Stimulated activated CD4-positive, alpha-beta T cell treated with anti-CD3 and anti-CD28 coated beads, Interleukin-4, amount 100 ng/mL, for 48 hours (primary cell): ENCODE data around the gene GDF9.
"Not testable (repeated sequence)": the region's sequence is repeated elsewhere in the genome, so short reads cannot be mapped to it uniquely, and the experiment has no call there.

Experiments
- DNase-seq, 2 donors: peaks; one replicate each; pipeline ENCODE4 v3.0.0-alpha.2; 2020; ENCODE audit warnings: low read depth in 2 of 2

The GDF9 gene

DNA sequence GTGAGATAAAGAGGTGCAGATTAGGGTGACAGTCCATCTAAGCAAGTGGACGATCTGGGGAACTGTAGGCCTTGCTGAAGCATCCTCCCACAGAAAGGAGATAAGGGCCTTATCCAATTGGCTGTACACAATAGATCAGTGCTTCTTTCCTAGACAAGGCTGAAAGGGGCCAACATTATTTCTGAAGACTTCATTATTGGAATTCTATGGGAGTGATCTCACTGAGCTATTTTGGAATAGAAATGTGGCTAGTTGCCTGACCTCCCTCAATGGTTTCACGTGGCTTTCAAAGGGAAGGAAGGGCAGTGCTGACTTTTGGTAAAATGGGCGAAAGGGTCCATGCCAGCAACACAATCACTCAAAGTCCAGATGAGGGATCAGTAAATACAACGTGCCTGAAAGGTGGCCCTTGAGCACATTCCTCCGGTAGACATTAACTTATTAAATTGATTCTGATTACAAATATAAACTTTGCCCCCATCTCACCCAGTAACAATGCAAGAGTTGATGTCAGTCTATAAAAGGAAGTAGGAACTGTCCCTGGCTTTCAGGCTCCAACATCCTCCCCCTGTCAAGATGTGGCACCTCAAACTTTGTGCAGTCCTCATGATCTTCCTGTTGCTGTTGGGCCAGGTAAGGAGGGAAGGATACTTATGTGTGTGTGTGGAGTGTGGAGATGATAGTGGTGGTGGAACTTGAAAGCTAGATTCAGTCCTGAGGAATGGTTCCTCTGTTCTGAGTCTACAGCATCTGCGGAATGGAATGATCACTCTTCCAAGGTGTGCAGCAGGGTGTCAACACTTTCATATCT, 7.1 kb upstream of the GDF9 start, which contains the start of gene LEAP2:
Gene LEAP2, plus strand, starts transcription at position 550 of the 811 bp plus-strand sequence. Its CDS starts 27 bp downstream, at position 577.
- no peak for DNase-seq

- no peak for DNase-seq
These were observed 6.5 kb upstream of the GDF9 start for GRCh38 chr5:132872788-132873118.

DNA sequence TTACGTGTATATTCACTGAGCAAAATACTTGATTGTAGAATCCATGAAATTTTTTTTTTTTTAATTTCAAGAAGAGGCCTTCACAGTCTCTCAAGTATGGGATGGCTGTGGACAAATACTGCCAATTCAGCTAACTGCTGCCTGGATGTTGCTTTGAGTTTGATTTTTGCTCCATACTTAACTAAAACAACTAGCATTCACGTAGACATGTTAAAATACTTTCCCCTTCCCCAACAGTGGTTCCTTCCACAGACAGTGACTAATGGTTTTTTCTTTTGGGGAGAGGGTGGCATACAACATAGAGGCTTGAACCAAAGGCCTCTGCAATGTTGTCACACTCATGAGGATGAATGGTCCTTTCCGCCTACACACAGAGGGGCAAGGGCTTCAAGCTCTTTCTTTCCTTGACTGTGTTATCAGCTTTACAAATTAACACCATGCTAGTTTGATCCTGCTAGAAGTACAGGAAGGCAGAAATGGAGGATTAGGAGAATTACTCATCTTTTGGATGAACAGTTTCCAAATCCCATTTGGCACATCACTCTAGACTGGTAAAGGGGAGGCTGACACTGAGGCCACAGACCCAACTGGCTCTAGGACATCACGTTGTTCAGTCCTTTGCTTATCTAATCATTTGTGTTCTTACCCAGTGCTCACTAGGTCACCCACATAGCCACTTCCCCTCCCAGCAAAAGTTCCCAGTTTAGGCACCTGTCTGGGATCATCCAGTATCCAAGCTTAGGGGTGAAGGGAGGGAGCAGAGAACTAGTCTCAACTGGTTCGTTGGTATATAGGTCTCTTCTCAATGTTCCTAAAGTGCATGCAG, 5.4 kb upstream of the GDF9 start:
- no peak for DNase-seq

DNA sequence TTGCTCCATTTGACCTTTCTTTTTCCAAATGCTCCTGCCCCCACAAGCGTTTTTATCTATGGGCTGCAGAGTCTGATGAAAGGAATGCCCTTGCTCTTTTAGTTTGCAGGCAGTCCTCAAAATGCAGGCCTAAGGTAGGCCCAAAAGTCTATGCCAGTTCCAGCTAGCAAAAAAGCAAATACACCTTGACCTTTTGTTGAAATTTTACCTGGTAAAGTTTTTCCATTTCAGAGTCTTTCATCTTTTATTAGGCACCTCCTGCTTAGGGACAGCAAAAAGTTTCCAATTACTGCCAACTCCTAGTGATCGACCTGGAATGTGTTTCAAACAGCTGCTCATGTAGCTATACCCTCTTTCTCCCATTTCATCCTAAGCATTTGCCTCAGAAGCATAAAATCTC, 4.5 kb upstream of the GDF9 start:
- no peak for DNase-seq

GRCh38 chr5:132868754-132869153, 2.5 kb upstream of the GDF9 start:
- DNase-seq: no peak

- no peak for DNase-seq
These were observed 780 bp upstream of the GDF9 start for GRCh38 chr5:132867046-132867451.

GRCh38 chr5:132865668-132866341, 464 bp downstream of the GDF9 start:
- DNase-seq: no peak

DNA sequence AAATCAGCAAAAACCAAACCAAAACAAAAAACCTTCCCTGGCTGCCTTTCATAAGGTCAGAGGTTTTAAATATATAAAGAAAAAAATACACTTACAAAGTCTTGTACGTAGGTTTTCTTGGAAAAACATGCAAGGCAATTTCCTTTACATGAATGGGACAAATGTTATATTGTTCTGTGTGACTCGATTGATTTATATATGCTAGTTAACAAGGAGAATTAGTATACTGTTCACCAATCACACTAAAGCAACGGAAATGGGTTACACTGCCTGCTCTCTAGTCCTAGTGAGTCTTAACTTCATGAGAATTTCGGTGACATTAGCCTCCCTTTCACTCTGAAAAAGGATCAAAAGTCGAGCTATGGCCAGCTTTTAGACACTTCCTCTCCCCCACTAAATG, 5.5 kb downstream of the GDF9 start:
- no peak for DNase-seq

GRCh38 chr5:132859889-132860437, 6.3 kb downstream of the GDF9 start:
- no peak for DNase-seq

DNA sequence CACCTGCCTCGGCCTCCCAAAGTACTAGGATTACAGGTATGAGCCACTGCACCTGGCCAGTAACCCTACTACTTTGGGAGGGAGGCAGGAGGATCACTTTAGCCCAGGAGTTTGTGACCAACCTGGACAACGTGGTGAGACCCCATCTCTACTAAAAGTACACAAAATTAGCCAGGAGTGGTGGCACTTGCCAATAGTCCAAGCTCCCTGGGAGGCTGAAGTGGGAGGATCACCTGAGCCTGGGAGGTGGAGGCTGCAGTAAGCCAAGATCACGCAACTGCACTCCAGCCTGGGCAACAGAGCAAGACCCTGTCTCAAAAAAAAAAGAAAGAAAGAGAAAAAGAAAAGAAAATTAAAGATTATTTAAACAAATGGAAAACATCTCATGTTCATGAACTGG, 10.3 kb downstream of the GDF9 start:
- DNase-seq: no peak

DNA sequence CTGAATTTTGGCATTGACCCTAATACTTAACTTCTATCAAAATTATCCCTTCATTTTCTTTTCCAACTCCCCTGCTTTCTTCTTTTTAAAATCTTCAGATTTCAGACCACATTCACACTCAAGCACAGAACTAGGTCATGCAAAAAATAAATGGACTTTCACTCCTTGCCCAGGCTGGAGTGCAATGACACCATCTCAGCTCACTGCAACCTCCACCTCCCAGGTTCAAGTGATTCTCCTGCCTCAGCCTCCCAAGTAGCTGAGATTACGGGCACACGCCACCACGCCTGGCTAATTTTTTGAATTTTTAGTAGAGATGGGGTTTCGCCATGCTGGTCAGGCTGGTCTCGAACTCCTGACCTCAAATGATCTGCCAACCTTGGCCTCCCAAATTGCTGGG, 11.3 kb downstream of the GDF9 start:
- not testable (repeated sequence) for DNase-seq

DNA sequence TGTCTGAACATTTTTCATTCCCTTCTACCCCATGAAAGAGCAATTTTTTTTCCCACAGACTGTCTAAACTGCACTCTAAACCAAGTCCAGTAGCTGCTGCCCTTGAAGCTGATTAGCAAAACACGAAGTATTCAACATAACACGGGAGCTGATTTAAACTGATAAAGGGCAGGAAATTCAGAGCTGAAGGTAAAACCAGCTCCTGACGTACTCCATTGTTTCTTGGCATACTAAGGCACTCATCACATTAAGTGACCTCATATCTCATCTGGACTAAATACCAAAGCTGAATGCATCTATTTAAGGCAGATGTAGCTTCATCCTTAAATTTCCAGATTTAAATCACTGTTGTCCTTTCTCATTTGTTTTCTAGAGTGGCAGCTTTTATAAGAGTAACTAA, 12.0 kb downstream of the GDF9 start:
- DNase-seq: no peak

DNA sequence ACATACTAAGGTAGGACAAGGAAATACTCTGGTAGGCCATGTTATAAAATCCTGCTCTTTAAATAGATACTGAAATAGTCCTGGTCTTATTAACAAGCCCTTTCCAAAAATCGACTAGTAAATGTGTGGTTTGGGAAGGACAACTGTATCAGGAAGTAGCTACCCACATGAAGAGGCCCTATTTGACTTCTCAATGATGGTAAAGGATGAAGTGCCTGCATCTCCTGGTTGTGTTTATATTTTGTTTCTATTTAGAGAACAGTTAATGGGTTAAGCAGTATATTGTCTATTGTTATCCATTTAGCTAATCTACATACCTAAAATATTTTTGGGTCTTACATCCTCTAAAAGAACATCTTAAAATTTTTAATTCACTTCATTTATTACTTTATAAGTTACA, 12.5 kb downstream of the GDF9 start:
- no peak for DNase-seq

DNA sequence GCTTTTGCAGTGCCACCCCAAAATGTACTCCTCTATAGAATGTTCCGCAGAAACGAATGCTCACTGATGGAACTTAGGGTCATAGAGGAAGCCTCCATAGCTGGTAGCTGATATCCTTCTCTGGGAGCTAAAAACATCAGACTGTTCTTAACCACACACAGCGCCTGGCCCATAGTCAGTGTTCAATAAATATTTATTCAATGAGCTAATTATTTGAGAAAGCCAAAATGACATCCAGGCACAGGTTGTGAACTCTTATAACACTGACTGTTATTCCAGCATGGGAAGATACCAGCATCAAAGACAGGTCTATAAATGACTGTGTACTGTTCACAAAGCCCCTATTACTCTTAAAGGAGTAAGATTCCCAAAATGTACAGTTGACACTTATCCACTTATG, 12.9 kb downstream of the GDF9 start:
- DNase-seq: no peak

DNA sequence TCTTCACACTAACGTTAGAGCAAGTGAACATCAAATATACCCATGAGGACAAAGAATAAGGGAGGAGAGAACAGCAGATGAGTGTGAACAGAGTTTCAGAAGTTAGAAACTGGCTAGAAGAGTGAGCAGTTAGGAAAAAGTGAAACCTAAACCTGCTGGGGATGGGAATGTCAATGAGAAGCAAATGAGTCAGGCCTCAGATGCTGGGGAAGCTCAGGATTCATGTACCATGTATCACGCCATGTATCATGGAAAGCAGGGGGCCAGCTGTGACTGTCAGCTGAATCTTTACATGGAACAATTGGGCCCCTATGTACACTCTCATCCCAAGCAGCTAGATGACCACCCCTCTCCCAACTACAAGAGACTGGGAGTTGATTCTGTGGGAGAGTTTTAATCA, 16.2 kb downstream of the GDF9 start:
- DNase-seq: no peak

DNA sequence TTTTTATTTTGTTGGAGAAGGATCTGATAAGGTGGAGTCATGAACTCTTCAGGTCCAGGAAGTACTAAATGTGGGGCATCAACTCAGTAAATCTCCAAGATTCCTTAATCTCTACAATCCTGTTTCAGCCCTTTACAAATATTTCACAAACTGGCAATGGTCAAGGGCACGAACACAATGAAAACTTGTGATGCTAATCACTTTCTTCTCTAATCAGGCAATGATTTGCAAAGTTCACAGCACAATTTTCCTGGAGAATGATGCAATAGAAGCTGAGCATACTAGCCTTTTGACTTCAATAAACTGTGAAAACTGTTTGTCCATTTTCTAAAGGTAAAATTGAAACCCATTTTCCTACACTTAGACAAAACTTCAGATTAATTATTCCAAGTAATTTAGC, 16.9 kb downstream of the GDF9 start:
- no peak for DNase-seq

- no peak for DNase-seq
These were observed 18.0 kb downstream of the GDF9 start for GRCh38 chr5:132848270-132848669.

- no peak for DNase-seq
These were observed 25.0 kb downstream of the GDF9 start for GRCh38 chr5:132841305-132841704.

- no peak for DNase-seq
These were observed 25.4 kb downstream of the GDF9 start for GRCh38 chr5:132840896-132841295.

GRCh38 chr5:132840313-132840712, 26.0 kb downstream of the GDF9 start:
- DNase-seq: no peak

DNA sequence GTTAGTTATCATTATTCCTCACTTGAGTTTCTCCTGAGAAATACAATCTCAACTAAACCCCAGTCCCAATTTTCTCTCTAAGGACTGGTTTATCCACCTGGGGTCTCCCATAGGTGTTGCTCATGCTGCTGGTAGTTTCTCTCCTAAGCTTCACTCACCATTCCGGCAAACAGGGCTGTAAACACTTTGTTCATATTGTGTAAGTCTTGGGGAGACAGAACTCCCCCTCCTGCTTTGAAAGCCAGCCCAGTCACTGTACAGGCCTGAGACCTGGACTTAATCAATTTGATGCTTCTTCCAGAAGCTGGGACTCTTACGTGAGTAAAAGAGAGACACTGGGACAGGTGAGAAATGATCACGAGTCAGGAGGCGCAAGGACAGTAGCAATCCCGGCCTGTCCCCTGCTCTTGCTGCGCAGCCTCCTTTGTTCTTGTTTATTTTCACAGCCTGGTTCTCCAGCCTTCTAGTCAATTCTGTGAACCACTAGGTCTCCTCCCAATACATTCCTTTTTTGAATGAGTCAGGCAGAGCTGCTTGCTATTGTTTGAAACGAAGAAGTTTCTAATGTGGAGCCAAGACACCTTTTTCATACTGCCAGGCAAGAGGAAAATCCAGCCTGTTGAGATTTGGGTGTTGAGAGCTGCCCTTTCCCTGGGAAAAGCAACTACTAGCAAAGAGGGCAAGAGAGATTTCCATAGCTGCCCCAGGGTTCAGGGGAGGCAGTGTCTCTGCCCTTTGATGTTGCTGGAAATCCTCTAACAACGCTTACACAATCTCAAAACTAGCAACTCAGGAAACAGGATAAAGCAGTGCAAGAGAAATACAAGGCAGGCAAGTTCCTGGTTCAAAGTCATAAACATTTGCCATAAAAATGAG, 26.6 kb downstream of the GDF9 start:
- no peak for DNase-seq
